Right lobe of liver (tissue), 6 donors: ENCODE measurements around the gene SPAG16. TPM values are rescaled to one million over a fixed set of nuclear protein-coding genes. Genes with fewer than 3 reads are reported as not detected.

Experiments used
- ATAC-seq, 4 donors: fragments of 200-7000 bp; cut with Tn5 transposase; one replicate each; pipeline ENCODE4 v1.9.1; 2020; ENCODE audit warnings: mild to moderate bottlenecking in 4 of 4, moderate library complexity in 4 of 4
- DNase-seq, 3 donors: peaks; one replicate each; pipeline ENCODE4 v3.0.0-alpha.2; 2020
- H3K27ac ChIP-seq, 3 donors: fragments of 200-600 bp; one replicate each; pipeline ENCODE4 v1.8.0; 2022
- H3K27me3 ChIP-seq, 2 donors: fragments of 200-600 bp; one replicate each; pipeline ENCODE4 v1.8.0; 2022
- H3K36me3 ChIP-seq, 4 donors: fragments of 200-600 bp; sonication (generic) in 1 of 4; one replicate each; pipeline versions ENCODE4 v1.5.1 to v1.8.0; 2017 to 2022; ENCODE audit warnings: control low read depth in 1 of 4
- H3K4me1 ChIP-seq, 4 donors: fragments of 200-600 bp; sonication (generic) in 1 of 4; one replicate each; pipeline versions ENCODE4 v1.5.1 to v1.8.0; 2017 to 2022; ENCODE audit warnings: control low read depth in 1 of 4
- H3K4me3 ChIP-seq, 3 donors: fragments of 200-600 bp; one replicate each; pipeline ENCODE4 v1.8.0; 2022
- H3K9me3 ChIP-seq, 4 donors: fragments of 200-600 bp; sonication (generic) in 1 of 4; one replicate each; pipeline versions ENCODE4 v1.5.1 to v1.8.0; 2017 to 2022; ENCODE audit warnings: control low read depth in 1 of 4
- POLR2A ChIP-seq: fragments of 450-650 bp; IDR thresholded peaks from one replicate; pipeline ENCODE4 v1.6.1; 2017; ENCODE audit warnings: antibody characterized with exemption, mild to moderate bottlenecking
- WGBS: methylation state at CpG from one replicate; pipeline ENCODE4 v1.1.6; 2018; ENCODE audit warnings: low coverage, low lambda C conversion rate; ENCODE audit not compliant: insufficient coverage; ENCODE audit errors: missing lambda C conversion rate; 5-methylcytosine and 5-hydroxymethylcytosine counted together
- intact Hi-C, 2 donors: fragments of 100-400 bp; cut with DNase I; formaldehyde crosslinking; loops; one replicate each; pipeline versions ENCODE4 v1.11.2 to v1.14.1; 2022
- total RNA-seq, 6 experiments: library from RNA; depleted of rRNA in 2 of 6; stranded (reverse); fragments of >200 nt in 2 of 6; fragmentation: NEBNext Ultra II Directional in 3 of 6; extraction: Animal tissue kit (Norgen Biotek cat#: 25700) in 3 of 6; gene quantifications; one replicate each; pipeline versions ENCODE4 v1.1.0 to v1.2.4, GENCODE V29; 2016 to 2023
- TF ChIP-seq, protein P1 (sequence below), 4 donors: fragments of 200-600 bp in 3 of 4; fragments of 450-650 bp in 1 of 4; IDR thresholded peaks; one replicate each; pipeline versions ENCODE4 v1.5.1 to v1.8.0; 2016 to 2022; ENCODE audit warnings: antibody characterized with exemption in 4 of 4, mild to moderate bottlenecking in 2 of 4
- donor health status: DM: no; HTN: yes; CAD: no.
- donor health status: DM: no; HTN: no; CAD: no.
- donor health status: DM: no; HTN: no; CAD: no.
- donor health status: DM: no; HTN: yes; CAD: no.
- donor health status: DM: no; HTN: yes; CAD: no.

Gene SPAG16
- total RNA-seq, 6 experiments from 2014 or later = 7.2 to 15.3 (median 9.0) TPM

- DNase-seq (no peak), ATAC-seq (peak in 1 of 4 donors; percentile 30)
- H3K36me3 ChIP-seq = no peaks in the 10 kb centered on the region
- no peaks in the 10 kb centered on the region for H3K27me3 ChIP-seq
- no peaks in the 10 kb centered on the region for H3K4me1 ChIP-seq
- no peak overlapping the region for H3K4me3 ChIP-seq
- TF ChIP-seq, protein P1, sequence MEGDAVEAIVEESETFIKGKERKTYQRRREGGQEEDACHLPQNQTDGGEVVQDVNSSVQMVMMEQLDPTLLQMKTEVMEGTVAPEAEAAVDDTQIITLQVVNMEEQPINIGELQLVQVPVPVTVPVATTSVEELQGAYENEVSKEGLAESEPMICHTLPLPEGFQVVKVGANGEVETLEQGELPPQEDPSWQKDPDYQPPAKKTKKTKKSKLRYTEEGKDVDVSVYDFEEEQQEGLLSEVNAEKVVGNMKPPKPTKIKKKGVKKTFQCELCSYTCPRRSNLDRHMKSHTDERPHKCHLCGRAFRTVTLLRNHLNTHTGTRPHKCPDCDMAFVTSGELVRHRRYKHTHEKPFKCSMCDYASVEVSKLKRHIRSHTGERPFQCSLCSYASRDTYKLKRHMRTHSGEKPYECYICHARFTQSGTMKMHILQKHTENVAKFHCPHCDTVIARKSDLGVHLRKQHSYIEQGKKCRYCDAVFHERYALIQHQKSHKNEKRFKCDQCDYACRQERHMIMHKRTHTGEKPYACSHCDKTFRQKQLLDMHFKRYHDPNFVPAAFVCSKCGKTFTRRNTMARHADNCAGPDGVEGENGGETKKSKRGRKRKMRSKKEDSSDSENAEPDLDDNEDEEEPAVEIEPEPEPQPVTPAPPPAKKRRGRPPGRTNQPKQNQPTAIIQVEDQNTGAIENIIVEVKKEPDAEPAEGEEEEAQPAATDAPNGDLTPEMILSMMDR (IDR thresholded peaks at IDR 0.05) = peak; percentile 26 to 44 (median 42)
- no peak for TF ChIP-seq POLR2A
- 12% methylated on average over 1 of the region's 1 CpG for WGBS
- H3K27ac ChIP-seq = no peak overlapping the region
- intact Hi-C loops = no loop called here
- no peaks in the 10 kb centered on the region for H3K9me3 ChIP-seq
Observed at GRCh38 chr2:213806125-213806726, 522.0 kb downstream of the SPAG16 start.

- TF ChIP-seq POLR2A = no peak
- TF ChIP-seq, protein P1 (IDR thresholded peaks at IDR 0.05) = no peak
Observed at GRCh38 chr2:213816583-213816982, 532.3 kb downstream of the SPAG16 start.

DNA sequence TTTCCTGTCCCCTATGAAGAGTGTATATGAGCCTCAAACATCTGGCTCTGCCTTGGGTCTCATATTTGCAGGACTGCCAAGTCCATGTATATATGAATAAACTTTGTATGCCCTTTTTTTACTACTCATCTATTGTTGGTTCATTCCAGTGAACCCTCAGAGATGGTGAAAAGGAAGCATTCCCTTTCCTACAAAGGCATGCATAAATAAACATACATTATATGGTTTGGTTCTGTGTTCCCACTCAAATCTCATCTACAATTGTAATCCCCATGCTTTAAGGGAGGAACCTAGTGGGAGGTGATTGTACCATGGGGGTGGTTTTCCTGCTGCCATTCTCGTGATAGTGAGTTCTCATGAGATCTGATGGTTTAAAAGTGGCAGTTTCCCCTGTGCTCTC is 534.2 kb downstream of the SPAG16 start:
- WGBS = 0% methylated on average over 1 of the region's 1 CpG
- intact Hi-C loops = no loop called here
- Histone ChIP-seq H3K36me3 (no peaks in the 10 kb centered on the region), H3K9me3 (no peaks in the 10 kb centered on the region), H3K27me3 (no peaks in the 10 kb centered on the region), H3K4me1 (no peaks in the 10 kb centered on the region), H3K27ac (no peak overlapping the region), H3K4me3 (no peak overlapping the region)
- ATAC-seq (no peak), DNase-seq (no peak)
- TF ChIP-seq POLR2A = no peak
- TF ChIP-seq, protein P1 (IDR thresholded peaks at IDR 0.05) = no peak

More at GRCh38 chr2:213816583-213816982, 532.3 kb downstream of the SPAG16 start:
- Histone ChIP-seq H3K9me3 (no peaks in the 10 kb centered on the region), H3K27me3 (no peaks in the 10 kb centered on the region), H3K4me3 (no peak overlapping the region), H3K36me3 (no peaks in the 10 kb centered on the region), H3K27ac (no peak overlapping the region), H3K4me1 (no peaks in the 10 kb centered on the region)
- ATAC-seq (no peak), DNase-seq (no peak)
- intact Hi-C loops = no loop called here

DNA sequence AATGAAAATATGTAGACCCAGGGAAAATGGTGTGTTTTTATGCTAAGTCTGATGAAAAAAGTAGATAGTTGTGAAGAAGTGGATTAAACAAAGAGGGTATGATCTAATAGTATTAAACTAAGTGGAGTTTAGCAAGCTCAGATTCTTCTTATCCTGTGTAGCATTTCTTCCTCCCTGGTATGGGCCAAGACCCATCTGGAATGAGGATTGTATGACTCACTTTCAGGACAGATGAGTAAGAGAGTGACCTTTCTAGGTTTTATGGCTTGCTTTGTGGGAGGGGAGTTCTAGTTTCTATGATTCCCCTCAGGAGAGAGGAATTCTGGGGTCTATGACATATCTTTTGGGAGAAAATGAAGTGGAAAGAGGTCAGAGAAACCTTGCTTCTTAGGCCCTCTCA is 550.1 kb downstream of the SPAG16 start:
- H3K4me1 ChIP-seq = peaks cover 0 to 5% (median 2%) of the 10 kb centered on the region in 4 donors
- no peaks in the 10 kb centered on the region for H3K9me3 ChIP-seq
- H3K27me3 ChIP-seq = no peaks in the 10 kb centered on the region
- no peaks in the 10 kb centered on the region for H3K36me3 ChIP-seq
- no peak for TF ChIP-seq POLR2A
- TF ChIP-seq, protein P1 (IDR thresholded peaks at IDR 0.05) = no peak
- no peak for ATAC-seq
- no peak overlapping the region for H3K4me3 ChIP-seq
- DNase-seq = no peak
- no peak overlapping the region for H3K27ac ChIP-seq
- intact Hi-C loops = no loop called here

DNA sequence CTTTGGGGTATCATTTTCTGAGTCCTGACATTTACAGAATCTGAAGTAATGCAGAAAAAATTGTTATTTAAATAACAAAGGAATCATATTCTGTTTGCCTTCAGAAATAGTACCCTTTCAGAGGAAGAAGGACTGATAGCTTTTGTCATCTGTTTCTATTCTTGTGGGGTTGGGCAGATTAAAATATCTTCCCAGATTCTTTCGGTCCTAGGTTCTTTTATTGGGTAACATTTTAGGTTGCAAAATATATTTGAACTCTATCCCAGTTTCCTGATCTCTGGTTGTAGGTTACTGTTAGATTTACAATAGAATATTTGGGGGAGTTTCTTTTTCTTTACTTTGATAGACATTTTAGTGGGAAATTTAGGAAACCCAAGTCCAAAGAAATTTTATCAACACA is 550.5 kb downstream of the SPAG16 start:
- ATAC-seq = peak in 3 of 4 donors; percentile 39 to 60 (median 53)
- H3K4me1 ChIP-seq = peaks cover 0 to 5% (median 2%) of the 10 kb centered on the region in 4 donors
- intact Hi-C loops = no loop called here
- TF ChIP-seq POLR2A = no peak
- TF ChIP-seq, protein P1 (IDR thresholded peaks at IDR 0.05) = no peak
- 23% methylated on average over 1 of the region's 1 CpG for WGBS
- H3K9me3 ChIP-seq = no peaks in the 10 kb centered on the region
- H3K27ac ChIP-seq = no peak overlapping the region
- DNase-seq = no peak
- H3K4me3 ChIP-seq = no peak overlapping the region
- no peaks in the 10 kb centered on the region for H3K27me3 ChIP-seq
- H3K36me3 ChIP-seq = no peaks in the 10 kb centered on the region
